ENCODE measurements around the gene LYSET.
"Not testable (repeated sequence)": the region's sequence is repeated elsewhere in the genome, so short reads cannot be mapped to it uniquely, and the experiment has no call there.

DNA sequence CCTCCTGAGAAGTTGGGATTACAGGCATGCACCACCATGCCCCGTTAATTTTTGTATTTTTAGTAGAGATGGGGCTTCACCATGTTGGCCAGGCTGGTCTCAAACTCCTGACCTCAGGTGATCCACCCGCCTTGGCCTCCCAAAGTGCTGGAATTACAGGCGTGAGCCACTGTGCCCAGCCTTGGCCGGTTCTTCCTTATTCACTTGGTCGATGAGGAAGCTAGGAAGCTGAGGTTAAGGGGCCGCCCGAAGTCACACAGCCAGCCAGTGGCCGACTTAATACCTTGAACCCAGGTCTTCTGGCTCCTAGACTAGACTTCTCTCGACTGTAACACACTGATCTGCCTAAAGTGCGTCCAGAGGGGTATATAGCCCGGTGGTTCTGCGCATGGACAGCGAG is 48.6 kb upstream of the LYSET start:
- TF ChIP-seq, protein P1, sequence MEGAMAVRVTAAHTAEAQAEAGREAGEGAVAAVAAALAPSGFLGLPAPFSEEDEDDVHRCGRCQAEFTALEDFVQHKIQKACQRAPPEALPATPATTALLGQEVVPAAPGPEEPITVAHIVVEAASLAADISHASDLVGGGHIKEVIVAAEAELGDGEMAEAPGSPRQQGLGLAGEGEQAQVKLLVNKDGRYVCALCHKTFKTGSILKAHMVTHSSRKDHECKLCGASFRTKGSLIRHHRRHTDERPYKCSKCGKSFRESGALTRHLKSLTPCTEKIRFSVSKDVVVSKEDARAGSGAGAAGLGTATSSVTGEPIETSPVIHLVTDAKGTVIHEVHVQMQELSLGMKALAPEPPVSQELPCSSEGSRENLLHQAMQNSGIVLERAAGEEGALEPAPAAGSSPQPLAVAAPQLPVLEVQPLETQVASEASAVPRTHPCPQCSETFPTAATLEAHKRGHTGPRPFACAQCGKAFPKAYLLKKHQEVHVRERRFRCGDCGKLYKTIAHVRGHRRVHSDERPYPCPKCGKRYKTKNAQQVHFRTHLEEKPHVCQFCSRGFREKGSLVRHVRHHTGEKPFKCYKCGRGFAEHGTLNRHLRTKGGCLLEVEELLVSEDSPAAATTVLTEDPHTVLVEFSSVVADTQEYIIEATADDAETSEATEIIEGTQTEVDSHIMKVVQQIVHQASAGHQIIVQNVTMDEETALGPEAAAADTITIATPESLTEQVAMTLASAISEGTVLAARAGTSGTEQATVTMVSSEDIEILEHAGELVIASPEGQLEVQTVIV (IDR thresholded peaks at IDR 0.05; ENCODE audit: borderline replicate concordance, partially characterized antibody) = not testable (repeated sequence)
- not testable (repeated sequence) for TF ChIP-seq FOXM1 (IDR thresholded peaks at IDR 0.05; ENCODE audit: low read depth, low read length); HDAC2 (IDR thresholded peaks at IDR 0.05); ETV6 (conservative IDR thresholded peaks at IDR 0.05 in 1 of 2, IDR thresholded peaks at IDR 0.05 in 1 of 2; ENCODE audit: borderline replicate concordance in 1 of 2, low read depth in 1 of 2); GABPA (IDR thresholded peaks at IDR 0.05; ENCODE audit: low read depth); ZNF274 (IDR thresholded peaks at IDR 0.05; ENCODE audit: insufficient read depth, insufficient read length); JUNB (IDR thresholded peaks at IDR 0.05); CHD1 (IDR thresholded peaks at IDR 0.05; ENCODE audit: low read depth, low read length); EP300 (IDR thresholded peaks at IDR 0.05; ENCODE audit: borderline replicate concordance in 1 of 2, control insufficient read depth in 1 of 2, low read depth in 2 of 2, low read length in 2 of 2); FOS (IDR thresholded peaks at IDR 0.05; ENCODE audit: borderline replicate concordance, extremely low read depth, insufficient read length)
- TF ChIP-seq, protein P2, sequence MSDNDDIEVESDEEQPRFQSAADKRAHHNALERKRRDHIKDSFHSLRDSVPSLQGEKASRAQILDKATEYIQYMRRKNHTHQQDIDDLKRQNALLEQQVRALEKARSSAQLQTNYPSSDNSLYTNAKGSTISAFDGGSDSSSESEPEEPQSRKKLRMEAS (IDR thresholded peaks at IDR 0.05; ENCODE audit: low read depth, low read length) = not testable (repeated sequence)
- TF ChIP-seq, protein P3, sequence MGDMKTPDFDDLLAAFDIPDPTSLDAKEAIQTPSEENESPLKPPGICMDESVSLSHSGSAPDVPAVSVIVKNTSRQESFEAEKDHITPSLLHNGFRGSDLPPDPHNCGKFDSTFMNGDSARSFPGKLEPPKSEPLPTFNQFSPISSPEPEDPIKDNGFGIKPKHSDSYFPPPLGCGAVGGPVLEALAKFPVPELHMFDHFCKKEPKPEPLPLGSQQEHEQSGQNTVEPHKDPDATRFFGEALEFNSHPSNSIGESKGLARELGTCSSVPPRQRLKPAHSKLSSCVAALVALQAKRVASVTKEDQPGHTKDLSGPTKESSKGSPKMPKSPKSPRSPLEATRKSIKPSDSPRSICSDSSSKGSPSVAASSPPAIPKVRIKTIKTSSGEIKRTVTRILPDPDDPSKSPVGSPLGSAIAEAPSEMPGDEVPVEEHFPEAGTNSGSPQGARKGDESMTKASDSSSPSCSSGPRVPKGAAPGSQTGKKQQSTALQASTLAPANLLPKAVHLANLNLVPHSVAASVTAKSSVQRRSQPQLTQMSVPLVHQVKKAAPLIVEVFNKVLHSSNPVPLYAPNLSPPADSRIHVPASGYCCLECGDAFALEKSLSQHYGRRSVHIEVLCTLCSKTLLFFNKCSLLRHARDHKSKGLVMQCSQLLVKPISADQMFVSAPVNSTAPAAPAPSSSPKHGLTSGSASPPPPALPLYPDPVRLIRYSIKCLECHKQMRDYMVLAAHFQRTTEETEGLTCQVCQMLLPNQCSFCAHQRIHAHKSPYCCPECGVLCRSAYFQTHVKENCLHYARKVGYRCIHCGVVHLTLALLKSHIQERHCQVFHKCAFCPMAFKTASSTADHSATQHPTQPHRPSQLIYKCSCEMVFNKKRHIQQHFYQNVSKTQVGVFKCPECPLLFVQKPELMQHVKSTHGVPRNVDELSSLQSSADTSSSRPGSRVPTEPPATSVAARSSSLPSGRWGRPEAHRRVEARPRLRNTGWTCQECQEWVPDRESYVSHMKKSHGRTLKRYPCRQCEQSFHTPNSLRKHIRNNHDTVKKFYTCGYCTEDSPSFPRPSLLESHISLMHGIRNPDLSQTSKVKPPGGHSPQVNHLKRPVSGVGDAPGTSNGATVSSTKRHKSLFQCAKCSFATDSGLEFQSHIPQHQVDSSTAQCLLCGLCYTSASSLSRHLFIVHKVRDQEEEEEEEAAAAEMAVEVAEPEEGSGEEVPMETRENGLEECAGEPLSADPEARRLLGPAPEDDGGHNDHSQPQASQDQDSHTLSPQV (IDR thresholded peaks at IDR 0.05) = not testable (repeated sequence)
- TF ChIP-seq, protein P4, sequence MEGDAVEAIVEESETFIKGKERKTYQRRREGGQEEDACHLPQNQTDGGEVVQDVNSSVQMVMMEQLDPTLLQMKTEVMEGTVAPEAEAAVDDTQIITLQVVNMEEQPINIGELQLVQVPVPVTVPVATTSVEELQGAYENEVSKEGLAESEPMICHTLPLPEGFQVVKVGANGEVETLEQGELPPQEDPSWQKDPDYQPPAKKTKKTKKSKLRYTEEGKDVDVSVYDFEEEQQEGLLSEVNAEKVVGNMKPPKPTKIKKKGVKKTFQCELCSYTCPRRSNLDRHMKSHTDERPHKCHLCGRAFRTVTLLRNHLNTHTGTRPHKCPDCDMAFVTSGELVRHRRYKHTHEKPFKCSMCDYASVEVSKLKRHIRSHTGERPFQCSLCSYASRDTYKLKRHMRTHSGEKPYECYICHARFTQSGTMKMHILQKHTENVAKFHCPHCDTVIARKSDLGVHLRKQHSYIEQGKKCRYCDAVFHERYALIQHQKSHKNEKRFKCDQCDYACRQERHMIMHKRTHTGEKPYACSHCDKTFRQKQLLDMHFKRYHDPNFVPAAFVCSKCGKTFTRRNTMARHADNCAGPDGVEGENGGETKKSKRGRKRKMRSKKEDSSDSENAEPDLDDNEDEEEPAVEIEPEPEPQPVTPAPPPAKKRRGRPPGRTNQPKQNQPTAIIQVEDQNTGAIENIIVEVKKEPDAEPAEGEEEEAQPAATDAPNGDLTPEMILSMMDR (IDR thresholded peaks at IDR 0.05 in 2 of 3, conservative IDR thresholded peaks at IDR 0.05 in 1 of 3; ENCODE audit: control insufficient read depth in 2 of 3, extremely low read depth in 1 of 3, insufficient read depth in 1 of 3, low read depth in 3 of 3, low read length in 3 of 3) = not testable (repeated sequence)
